MCF 10A (cell line): ENCODE measurements around the gene MYLK. TPM values are rescaled to one million over a fixed set of nuclear protein-coding genes. Genes with fewer than 3 reads are reported as not detected.

Experiments used
- BruUV-seq: library from RNA; stranded (reverse); fragments of 400-500 nt; replicated peaks from 2 replicates; lab custom pipeline; 2021; lab: Mats Ljungman, UMichigan
- CTCF ChIA-PET: fragments of 300-600 bp; sonication (Branson Sonifier 250); formaldehyde crosslinking; extraction: SDS; loops from one replicate; lab custom pipeline; 2021; ENCODE audit warnings: antibody characterized with exemption, inconsistent platforms; lab: Yijun Ruan, JAX
- POLR2A ChIA-PET: fragments of 300-600, 350-650 bp; sonication (Branson Sonifier 250); formaldehyde crosslinking; extraction: SDS; loops from one replicate; lab custom pipeline; 2020; ENCODE audit warnings: antibody characterized with exemption, inconsistent platforms; lab: Yijun Ruan, JAX
- DNase-seq: peaks from one replicate; pipeline ENCODE4 v3.0.0-alpha.2; 2018; ENCODE audit not compliant: unreplicated experiment
- H3K27ac Mint-ChIP-seq: one replicate; pipeline ENCODE4 v1.8.0; 2022; ENCODE audit warnings: mild to moderate bottlenecking, low read depth, mixed read lengths; ENCODE audit not compliant: unreplicated experiment
- H3K27me3 Mint-ChIP-seq: one replicate; pipeline ENCODE4 v1.8.0; 2022; ENCODE audit warnings: mixed read lengths; ENCODE audit not compliant: insufficient read depth, unreplicated experiment
- H3K36me3 Mint-ChIP-seq: one replicate; pipeline ENCODE4 v1.8.0; 2022; ENCODE audit warnings: mild to moderate bottlenecking, moderate library complexity, mixed read lengths; ENCODE audit not compliant: insufficient read depth, unreplicated experiment
- H3K4me1 Mint-ChIP-seq: one replicate; pipeline ENCODE4 v1.8.0; 2022; ENCODE audit warnings: mixed read lengths; ENCODE audit not compliant: insufficient read depth, unreplicated experiment
- H3K4me3 Mint-ChIP-seq: one replicate; pipeline ENCODE4 v1.8.0; 2022; ENCODE audit warnings: mild to moderate bottlenecking, moderate library complexity, mixed read lengths; ENCODE audit not compliant: unreplicated experiment
- H3K9me3 Mint-ChIP-seq: one replicate; pipeline ENCODE4 v1.8.0; 2022; ENCODE audit warnings: mixed read lengths; ENCODE audit not compliant: unreplicated experiment
- intact Hi-C: fragments of 100-400 bp; cut with micrococcal nuclease; formaldehyde crosslinking; loops from 2 replicates; pipeline ENCODE4 v1.14.1; 2022
- total RNA-seq: library from RNA; stranded (reverse); gene quantifications from 2 replicates; pipeline ENCODE4 v1.2.3, GENCODE V29; 2022
- TF ChIP-seq, protein P1 (sequence below): fragments of 200-600 bp; IDR thresholded peaks from one replicate; pipeline ENCODE4 v1.8.0; 2022; ENCODE audit warnings: antibody characterized with exemption, mild to moderate bottlenecking; ENCODE audit not compliant: unreplicated experiment

MYLK gene
- total RNA-seq, 1 experiment from 2014 or later: 2.3 TPM

DNA sequence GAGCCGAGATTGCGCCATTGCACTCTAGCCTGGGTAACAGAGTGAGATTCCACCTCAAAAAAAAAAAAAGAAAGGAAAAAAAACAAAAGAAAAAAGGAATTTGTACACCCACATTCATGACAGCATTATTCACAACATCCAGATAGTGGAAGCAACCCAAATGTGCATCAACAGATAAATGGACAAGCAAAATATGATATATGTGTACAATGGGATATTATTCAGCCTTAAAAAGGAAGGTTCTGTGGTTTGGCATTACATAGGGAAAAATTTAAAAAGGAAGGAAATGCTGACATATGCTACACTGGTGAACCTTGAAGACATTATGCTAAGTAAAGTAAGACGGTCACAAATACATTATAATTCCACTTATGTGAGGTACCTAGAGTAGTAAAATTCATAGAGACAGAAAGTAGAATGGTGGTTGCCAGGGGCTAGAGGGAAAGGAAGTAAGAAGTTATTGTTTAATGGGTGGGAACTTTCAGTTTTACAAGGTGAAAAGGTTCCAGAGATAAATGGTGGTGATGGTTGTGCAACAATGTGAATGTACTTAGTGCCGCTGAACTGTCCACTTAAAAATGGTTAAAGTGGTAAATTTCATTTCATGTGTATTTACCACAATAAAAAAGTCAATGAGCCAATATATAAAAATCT is 118.5 kb downstream of the MYLK start:
- intact Hi-C loops: no loop called here
- no peaks in the 10 kb centered on the region for H3K4me1 Mint-ChIP-seq
- TF ChIP-seq, protein P1, sequence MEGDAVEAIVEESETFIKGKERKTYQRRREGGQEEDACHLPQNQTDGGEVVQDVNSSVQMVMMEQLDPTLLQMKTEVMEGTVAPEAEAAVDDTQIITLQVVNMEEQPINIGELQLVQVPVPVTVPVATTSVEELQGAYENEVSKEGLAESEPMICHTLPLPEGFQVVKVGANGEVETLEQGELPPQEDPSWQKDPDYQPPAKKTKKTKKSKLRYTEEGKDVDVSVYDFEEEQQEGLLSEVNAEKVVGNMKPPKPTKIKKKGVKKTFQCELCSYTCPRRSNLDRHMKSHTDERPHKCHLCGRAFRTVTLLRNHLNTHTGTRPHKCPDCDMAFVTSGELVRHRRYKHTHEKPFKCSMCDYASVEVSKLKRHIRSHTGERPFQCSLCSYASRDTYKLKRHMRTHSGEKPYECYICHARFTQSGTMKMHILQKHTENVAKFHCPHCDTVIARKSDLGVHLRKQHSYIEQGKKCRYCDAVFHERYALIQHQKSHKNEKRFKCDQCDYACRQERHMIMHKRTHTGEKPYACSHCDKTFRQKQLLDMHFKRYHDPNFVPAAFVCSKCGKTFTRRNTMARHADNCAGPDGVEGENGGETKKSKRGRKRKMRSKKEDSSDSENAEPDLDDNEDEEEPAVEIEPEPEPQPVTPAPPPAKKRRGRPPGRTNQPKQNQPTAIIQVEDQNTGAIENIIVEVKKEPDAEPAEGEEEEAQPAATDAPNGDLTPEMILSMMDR: no peak
- no peaks in the 10 kb centered on the region for H3K9me3 Mint-ChIP-seq
- no peaks in the 10 kb centered on the region for H3K27me3 Mint-ChIP-seq
- no TSS peak for BruUV-seq
- ChIA-PET CTCF (no interaction called here), POLR2A (interaction anchor here (1.4 kb wide), 1 partner anchor 9 kb away, joined by 4 read pairs; no protein-coding TSS in a partner anchor)
- H3K4me3 Mint-ChIP-seq: no peak overlapping the region
- peaks cover 6% of the 10 kb centered on the region for H3K36me3 Mint-ChIP-seq
- no peak for DNase-seq
- H3K27ac Mint-ChIP-seq: no peak overlapping the region

DNA sequence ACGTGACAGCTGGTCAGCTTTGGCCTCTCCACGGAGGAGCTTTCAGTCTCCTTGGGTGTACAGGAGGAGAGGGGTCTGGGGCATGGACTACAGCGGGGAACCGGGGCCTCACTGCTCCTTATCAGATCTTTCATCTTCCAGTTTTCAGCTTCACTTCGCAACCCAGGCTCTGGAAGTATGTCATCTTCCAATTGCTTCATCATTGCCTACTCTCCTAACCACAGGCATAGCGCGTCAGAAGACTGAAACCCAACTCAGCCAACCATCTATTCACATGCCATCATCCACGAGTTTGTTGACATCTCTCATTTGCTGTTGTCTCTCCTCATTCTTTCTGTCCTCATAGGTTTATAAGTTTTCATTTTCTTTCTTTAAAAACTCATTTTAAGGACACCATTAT is 119.5 kb downstream of the MYLK start:
- Mint-ChIP-seq H3K9me3 (no peaks in the 10 kb centered on the region), H3K4me1 (no peaks in the 10 kb centered on the region), H3K36me3 (peaks cover 6% of the 10 kb centered on the region), H3K4me3 (no peak overlapping the region), H3K27ac (no peak overlapping the region), H3K27me3 (no peaks in the 10 kb centered on the region)
- BruUV-seq: no TSS peak
- ChIA-PET CTCF (interaction anchor here (0.5 kb wide), 1 partner anchor 13 kb away, joined by 3 read pairs; no protein-coding TSS in a partner anchor), POLR2A (no interaction called here)
- intact Hi-C loops: no loop called here
- TF ChIP-seq, protein P1: no peak
- no peak for DNase-seq

DNA sequence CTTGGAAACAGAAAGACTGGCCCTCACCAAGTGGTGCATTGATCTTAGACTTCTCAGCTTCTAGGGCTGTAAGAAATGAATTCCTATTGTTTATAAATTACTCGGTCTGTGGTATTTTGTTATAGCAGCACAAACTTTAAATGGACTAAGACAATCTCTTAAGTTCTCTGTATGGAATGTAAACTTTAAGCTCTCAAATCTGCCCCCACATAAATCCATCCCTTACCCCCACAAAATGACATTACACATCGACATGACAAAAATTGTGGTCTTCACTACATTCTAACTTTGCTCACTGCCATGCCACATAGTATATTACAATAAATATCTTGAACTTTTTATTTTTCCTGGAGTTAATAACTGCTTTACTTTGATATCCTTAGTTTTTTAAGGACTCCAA is 121.3 kb downstream of the MYLK start:
- TF ChIP-seq, protein P1: no peak
- no TSS peak for BruUV-seq
- Mint-ChIP-seq H3K9me3 (no peaks in the 10 kb centered on the region), H3K27ac (no peak overlapping the region), H3K36me3 (peaks cover 12% of the 10 kb centered on the region), H3K27me3 (no peaks in the 10 kb centered on the region), H3K4me3 (no peak overlapping the region), H3K4me1 (peaks cover 4% of the 10 kb centered on the region)
- ChIA-PET CTCF (no interaction called here), POLR2A (no interaction called here)
- DNase-seq: no peak
- intact Hi-C loops: no loop called here

DNA sequence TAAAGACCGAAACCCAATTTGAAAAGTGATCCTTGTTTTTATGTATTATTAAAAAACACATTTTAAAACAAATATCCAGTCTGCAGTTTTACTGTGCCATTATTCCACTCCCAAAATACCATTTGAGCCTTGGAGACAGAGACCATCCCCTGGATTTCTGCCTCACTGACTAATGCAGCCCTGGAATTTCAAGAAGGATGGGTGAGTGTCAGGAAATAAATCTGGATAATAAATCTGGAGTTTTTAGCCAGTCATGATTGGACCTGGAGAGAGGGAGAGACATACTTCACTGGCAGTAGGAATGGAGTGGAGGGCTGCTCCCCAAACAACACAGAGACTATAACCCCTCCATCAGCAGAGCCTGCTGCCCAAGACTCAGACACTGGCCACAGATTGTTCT is 123.3 kb downstream of the MYLK start:
- Mint-ChIP-seq H3K9me3 (no peaks in the 10 kb centered on the region), H3K27ac (no peak overlapping the region), H3K36me3 (peaks cover 12% of the 10 kb centered on the region), H3K27me3 (no peaks in the 10 kb centered on the region), H3K4me1 (peaks cover 12% of the 10 kb centered on the region), H3K4me3 (no peak overlapping the region)
- DNase-seq: no peak
- ChIA-PET CTCF (no interaction called here), POLR2A (no interaction called here)
- no TSS peak for BruUV-seq
- intact Hi-C loops: no loop called here
- TF ChIP-seq, protein P1: no peak
